Stimulated activated naive B cell treated with anti-CD40 and anti-IgM and Interleukin-4, amounts not matched to agents 10 μg/mL and 1 μg/mL and 100 μg/mL, for 72 hours (primary cell): ENCODE results near the gene PDE6C.

Experiments
- ATAC-seq, 2 donors: fragments of 150-1000 bp; cut with Tn5 transposase; replicated peaks; 2 replicates each; pipeline ENCODE4 v1.10.0; 2021; ENCODE audit warnings: moderate library complexity in 1 of 2
- DNase-seq: peaks from one replicate; pipeline ENCODE4 v3.0.0; 2021
- H3K27ac Mint-ChIP-seq: one replicate; pipeline ENCODE4 v1.8.0; 2022; ENCODE audit warnings: mild to moderate bottlenecking, mixed read lengths
- H3K27me3 Mint-ChIP-seq, 2 donors: one replicate each; pipeline ENCODE4 v1.8.0; 2022; ENCODE audit warnings: mixed read lengths in 2 of 2
- H3K36me3 Mint-ChIP-seq, 2 donors: one replicate each; pipeline ENCODE4 v1.8.0; 2022; ENCODE audit warnings: mixed read lengths in 2 of 2, mild to moderate bottlenecking in 1 of 2
- H3K4me1 Mint-ChIP-seq, 2 donors: one replicate each; pipeline ENCODE4 v1.8.0; 2022; ENCODE audit warnings: mixed read lengths in 2 of 2, mild to moderate bottlenecking in 1 of 2
- H3K4me3 Mint-ChIP-seq, 2 donors: one replicate each; pipeline ENCODE4 v1.8.0; 2022; ENCODE audit warnings: mild to moderate bottlenecking in 2 of 2, mixed read lengths in 2 of 2, moderate library complexity in 1 of 2
- H3K9me3 Mint-ChIP-seq, 2 donors: one replicate each; pipeline ENCODE4 v1.8.0; 2022; ENCODE audit warnings: mixed read lengths in 2 of 2, mild to moderate bottlenecking in 1 of 2

The PDE6C gene

DNA sequence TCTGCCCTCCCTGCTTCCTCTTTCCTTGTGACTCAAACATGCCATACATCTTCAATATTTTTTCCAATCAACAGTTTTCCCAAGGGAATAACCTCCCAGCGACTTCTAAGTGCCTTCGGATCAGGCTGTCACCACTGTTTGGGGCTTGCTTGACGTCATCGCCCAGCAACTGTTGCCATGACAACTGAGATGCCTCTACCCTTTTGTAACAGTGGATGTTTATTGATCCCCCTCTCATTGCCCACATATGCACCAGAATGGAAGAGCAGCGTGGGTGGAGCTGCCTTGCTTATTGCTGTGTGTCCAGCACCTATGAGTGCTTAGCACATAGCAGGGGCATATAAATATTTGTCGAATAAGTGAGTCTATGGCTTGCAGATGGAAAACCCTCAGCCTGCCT lies 31.5 kb upstream of the PDE6C start:
- peaks cover 9% of the 10 kb centered on the region in 2 donors for H3K9me3 Mint-ChIP-seq
- H3K36me3 Mint-ChIP-seq: peaks cover 0 to 5% of the 10 kb centered on the region in 2 donors
- peaks cover 21 to 26% of the 10 kb centered on the region in 2 donors for H3K27me3 Mint-ChIP-seq
- H3K4me1 Mint-ChIP-seq: no peaks in the 10 kb centered on the region
- DNase-seq: no peak
- H3K27ac Mint-ChIP-seq: no peak overlapping the region
- no peak overlapping the region for H3K4me3 Mint-ChIP-seq
- ATAC-seq: no peak

DNA sequence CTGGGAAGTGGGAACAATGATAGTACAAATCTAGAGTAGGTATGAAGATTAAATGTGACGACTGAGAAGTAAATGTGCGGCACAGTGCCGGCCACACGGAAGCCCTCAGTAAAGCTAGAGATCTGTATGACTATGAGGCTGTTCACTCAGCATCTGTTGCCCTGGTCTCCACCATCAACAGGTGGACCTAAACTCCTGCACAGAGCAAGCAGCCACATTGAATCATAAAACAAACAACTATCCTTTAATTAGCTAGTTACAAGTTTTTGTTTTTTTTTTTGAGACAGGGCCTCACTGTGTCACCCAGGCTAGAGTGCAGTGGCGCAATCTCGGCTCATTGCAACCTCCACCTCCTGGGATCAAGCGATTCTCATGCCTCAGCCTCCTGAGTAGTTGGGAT lies 27.9 kb upstream of the PDE6C start:
- no peak overlapping the region for H3K4me3 Mint-ChIP-seq
- H3K9me3 Mint-ChIP-seq: peaks cover 5 to 6% of the 10 kb centered on the region in 2 donors
- no peak for ATAC-seq
- H3K36me3 Mint-ChIP-seq: peaks cover 0 to 5% of the 10 kb centered on the region in 2 donors
- DNase-seq: no peak
- no peaks in the 10 kb centered on the region for H3K4me1 Mint-ChIP-seq
- no peak overlapping the region for H3K27ac Mint-ChIP-seq
- H3K27me3 Mint-ChIP-seq: peaks cover 26% of the 10 kb centered on the region in 2 donors

DNA sequence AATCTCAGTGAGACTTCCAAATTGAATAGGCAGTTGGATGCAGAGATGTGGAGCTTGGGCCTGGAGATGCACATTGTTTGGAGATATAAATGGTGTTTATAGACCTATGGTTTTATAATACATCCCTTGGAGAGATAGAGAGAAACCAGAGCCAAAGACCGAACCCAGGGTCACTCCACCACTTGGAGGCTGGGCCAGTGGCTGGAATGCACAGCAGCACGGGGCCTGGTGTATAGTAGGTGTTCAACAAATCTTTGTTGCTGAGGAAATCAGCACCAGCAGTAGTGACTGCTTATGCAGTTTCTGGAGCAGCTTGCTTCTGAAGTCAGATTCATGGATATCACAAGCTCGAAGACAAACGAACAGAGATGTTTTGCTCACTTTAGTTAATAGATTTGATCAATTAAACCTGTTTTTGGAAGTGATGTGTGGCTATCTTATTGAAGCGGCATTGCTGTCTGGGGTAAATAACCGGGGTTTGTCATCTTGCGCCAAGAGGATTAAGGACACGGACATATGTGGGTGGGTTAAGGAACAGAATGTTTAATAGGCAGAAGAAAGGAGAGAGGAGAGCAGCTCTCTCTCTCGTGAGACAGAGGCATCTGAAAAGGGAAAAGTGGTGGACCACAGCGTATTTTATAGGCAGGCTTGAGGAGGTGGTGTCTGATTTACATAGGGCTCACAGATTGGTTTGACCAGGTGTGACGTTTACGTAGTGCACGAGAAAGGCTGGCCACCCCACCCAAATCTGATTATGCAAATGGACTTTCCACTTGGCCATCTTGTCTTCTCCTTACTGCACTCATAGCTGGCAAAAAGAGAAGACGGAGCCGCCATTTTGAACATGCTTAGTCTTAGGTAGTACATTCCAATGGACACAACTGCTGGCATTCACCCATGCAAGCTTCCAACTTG lies 22.4 kb upstream of the PDE6C start:
- Mint-ChIP-seq H3K27ac (no peak overlapping the region), H3K27me3 (peaks cover 19 to 28% of the 10 kb centered on the region in 2 donors), H3K4me1 (no peaks in the 10 kb centered on the region), H3K4me3 (no peak overlapping the region), H3K9me3 (no peaks in the 10 kb centered on the region), H3K36me3 (no peaks in the 10 kb centered on the region)
- ATAC-seq (no peak), DNase-seq (no peak)

DNA sequence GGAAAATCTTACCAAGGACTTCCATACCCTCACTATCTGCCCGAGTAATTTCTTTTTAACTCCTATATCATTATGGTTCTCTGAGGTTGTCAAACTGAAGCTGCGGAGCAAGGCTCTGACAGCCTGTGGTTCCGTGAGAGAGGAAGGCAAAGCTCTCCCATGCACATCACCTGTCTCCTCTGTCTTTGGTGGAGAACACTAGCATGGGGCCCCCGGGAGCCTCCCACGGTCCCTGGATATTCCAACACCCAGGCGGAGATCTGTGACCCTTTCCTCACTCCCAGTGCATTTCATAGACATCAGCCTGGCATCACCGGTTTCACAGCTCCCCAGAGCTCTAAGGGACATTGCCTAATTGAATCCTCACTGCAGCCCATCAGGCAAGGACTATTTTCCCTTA lies 21.7 kb upstream of the PDE6C start:
- Mint-ChIP-seq H3K9me3 (no peaks in the 10 kb centered on the region), H3K36me3 (no peaks in the 10 kb centered on the region), H3K27ac (no peak overlapping the region), H3K4me1 (no peaks in the 10 kb centered on the region), H3K27me3 (peaks cover 19 to 35% of the 10 kb centered on the region in 2 donors), H3K4me3 (no peak overlapping the region)
- ATAC-seq (no peak), DNase-seq (no peak)

DNA sequence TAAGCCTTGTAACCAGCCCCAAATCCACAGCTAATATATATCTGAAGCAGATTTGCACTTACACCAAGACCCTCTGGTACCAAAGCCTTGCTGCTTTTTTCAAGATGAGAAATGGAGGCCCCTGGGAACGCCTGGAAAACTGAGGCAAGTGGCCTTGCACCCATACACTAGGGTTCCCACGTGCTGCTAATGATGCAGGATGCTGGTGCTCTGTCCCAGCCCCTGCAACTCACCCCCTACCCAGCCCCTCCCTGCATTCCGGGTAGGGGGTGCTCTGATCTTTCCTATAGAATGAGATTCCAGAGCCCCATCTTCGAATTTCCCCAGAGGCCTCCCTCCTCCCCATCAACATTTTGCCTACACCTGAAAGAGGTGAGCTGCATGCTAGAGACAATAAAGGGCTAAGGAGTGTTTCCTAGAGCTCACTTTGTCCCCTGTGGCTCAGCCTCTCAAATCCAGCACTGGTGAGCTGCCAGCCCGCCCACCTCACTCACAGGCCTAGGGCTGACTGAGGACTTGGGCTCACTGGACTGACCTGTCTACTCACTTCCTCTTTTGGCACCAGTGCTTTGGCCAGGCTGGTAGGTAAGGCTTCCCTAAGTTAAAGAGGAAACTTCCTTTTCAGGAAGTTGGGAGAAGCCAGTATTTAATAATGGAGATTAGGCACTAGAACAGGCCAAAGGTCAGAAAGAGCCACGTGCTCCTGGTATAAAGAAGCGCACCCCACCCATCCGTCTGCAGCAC lies 21.1 kb upstream of the PDE6C start:
- DNase-seq: no peak
- Mint-ChIP-seq H3K4me1 (no peaks in the 10 kb centered on the region), H3K36me3 (no peaks in the 10 kb centered on the region), H3K4me3 (no peak overlapping the region), H3K27me3 (peaks cover 19 to 30% of the 10 kb centered on the region in 2 donors), H3K27ac (no peak overlapping the region), H3K9me3 (no peaks in the 10 kb centered on the region)
- peak; percentile 33 to 34 for ATAC-seq

DNA sequence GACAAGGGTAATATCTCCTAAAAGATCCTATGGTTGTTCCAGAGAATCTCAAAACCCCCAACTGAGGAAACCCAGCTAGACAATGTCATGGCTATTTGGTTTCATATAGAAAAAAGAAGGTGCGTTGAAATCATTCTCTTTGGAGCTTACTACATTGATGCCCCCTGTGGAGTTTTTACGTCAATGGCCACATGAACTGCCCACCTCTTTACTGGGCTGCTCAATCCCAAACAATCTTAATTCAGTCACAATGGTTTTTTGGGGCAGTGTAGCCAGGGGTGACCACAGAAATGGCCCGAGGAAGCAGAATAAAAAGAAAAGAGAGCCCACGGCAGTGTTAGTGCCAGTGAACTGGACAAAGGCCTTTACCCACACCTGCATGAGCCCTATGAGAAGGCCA lies 19.1 kb upstream of the PDE6C start:
- ATAC-seq (no peak), DNase-seq (no peak)
- H3K27me3 Mint-ChIP-seq: peaks cover 15 to 40% of the 10 kb centered on the region in 2 donors
- H3K4me1 Mint-ChIP-seq: no peaks in the 10 kb centered on the region
- H3K4me3 Mint-ChIP-seq: no peak overlapping the region
- H3K27ac Mint-ChIP-seq: no peak overlapping the region
- no peaks in the 10 kb centered on the region for H3K36me3 Mint-ChIP-seq
- no peaks in the 10 kb centered on the region for H3K9me3 Mint-ChIP-seq

DNA sequence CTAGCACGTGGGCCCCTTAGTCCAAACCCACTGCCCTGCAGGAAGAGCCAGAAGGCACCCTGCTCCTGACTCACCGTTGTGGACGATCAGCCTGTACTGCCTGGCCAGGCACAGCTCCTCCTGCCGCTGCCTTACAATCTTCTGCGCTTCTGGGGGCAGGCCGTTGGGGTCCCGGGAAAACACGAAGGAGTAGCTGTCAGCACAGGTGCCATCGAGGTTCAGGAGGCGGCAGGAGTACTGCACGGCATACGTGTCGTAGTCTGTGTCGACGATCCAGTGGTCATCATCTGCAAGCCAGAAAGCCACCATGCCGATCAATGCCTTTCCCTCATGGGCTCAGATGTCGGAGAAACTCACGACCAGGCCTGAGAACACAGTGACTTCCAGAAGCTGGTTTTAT lies 18.6 kb upstream of the PDE6C start:
- no peak overlapping the region for H3K4me3 Mint-ChIP-seq
- ATAC-seq (no peak), DNase-seq (no peak)
- no peaks in the 10 kb centered on the region for H3K36me3 Mint-ChIP-seq
- no peaks in the 10 kb centered on the region for H3K9me3 Mint-ChIP-seq
- H3K27me3 Mint-ChIP-seq: peaks cover 13 to 39% of the 10 kb centered on the region in 2 donors
- no peak overlapping the region for H3K27ac Mint-ChIP-seq
- no peaks in the 10 kb centered on the region for H3K4me1 Mint-ChIP-seq

DNA sequence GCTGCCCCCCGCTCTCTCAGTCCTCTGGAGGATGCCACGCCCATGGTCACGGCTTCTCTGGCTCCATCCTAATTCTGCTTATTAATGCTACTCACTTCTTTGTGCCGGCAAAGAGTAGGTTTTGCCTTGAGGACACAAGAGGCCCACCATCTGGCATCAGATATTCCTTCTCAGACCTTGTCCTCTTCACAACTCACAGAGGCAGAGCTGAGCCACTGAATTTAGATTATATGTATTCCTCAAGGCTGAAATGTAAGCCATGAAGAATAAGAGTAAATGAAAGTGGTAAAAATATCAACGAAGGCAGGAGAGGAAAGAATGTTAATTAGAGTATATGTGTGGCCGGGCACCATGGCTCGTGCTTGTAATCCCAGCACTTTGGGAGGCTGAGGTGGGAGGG lies 17.8 kb upstream of the PDE6C start:
- Mint-ChIP-seq H3K36me3 (no peaks in the 10 kb centered on the region), H3K4me1 (no peaks in the 10 kb centered on the region), H3K9me3 (no peaks in the 10 kb centered on the region), H3K4me3 (no peak overlapping the region), H3K27me3 (peaks cover 9 to 36% of the 10 kb centered on the region in 2 donors), H3K27ac (no peak overlapping the region)
- DNase-seq: no peak
- ATAC-seq: no peak

DNA sequence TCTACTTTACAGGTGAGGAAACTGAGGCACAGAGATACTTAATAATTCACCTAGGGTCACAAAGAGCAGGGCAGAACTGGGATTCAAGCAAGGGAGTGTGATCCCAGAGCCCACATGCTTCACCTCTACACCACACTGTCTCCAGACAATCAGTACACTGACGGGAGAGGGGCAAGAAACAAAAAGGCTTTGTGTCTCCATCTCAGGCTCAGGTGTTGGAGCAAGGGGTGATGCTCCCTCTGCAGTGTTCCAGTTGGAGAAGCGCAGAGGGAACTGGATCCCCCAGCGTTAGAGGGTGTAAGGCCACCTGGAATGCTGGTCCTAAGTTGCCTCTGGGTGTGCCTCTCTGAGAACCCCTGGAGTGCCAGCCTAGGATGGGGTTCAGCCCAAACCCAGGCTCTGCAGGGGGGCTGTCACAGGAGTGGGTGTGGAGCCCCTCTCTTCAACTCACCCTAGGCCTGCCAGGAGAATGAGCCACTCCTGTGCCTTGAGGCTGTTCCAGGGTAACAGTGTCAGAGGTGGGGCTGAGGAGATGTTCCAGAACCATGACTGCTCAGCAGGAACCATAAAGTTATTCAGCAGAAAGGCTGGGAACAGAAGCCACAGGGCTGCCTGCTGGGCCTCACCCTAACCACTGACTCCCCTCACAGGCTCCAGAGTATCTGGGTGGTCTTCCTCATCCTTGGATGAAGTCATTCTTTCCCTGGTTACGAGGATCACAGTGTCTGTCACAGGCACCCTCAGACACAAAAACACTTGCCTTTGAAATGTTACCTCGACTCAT lies 16.8 kb upstream of the PDE6C start:
- Mint-ChIP-seq H3K9me3 (no peaks in the 10 kb centered on the region), H3K4me1 (no peaks in the 10 kb centered on the region), H3K36me3 (no peaks in the 10 kb centered on the region), H3K27ac (no peak overlapping the region), H3K4me3 (no peak overlapping the region), H3K27me3 (peaks cover 18 to 47% of the 10 kb centered on the region in 2 donors)
- DNase-seq (no peak), ATAC-seq (no peak)

DNA sequence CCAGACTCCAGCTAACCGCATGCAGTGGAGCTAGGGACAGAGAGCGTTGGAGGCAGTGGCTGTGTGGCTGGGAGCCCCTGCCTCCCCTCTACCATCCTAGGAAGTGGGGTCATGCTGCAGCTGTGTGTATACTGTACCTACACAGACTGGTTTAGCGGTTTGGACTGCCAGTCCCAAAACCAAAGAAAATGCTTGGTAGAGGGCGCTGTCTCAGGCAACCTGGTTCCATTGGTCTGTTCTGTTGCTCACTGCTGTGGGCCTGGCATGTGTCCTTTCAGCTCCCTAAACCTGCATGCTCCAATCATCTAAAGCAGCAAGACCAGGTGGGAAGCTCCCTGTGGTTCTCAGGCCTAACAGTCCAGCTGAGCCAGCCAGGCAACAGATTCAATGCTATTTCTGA lies 15.8 kb upstream of the PDE6C start:
- Mint-ChIP-seq H3K9me3 (no peaks in the 10 kb centered on the region), H3K36me3 (no peaks in the 10 kb centered on the region), H3K4me3 (no peak overlapping the region), H3K27ac (no peak overlapping the region), H3K4me1 (no peaks in the 10 kb centered on the region), H3K27me3 (peaks cover 15 to 46% of the 10 kb centered on the region in 2 donors)
- ATAC-seq: no peak
- DNase-seq: no peak

DNA sequence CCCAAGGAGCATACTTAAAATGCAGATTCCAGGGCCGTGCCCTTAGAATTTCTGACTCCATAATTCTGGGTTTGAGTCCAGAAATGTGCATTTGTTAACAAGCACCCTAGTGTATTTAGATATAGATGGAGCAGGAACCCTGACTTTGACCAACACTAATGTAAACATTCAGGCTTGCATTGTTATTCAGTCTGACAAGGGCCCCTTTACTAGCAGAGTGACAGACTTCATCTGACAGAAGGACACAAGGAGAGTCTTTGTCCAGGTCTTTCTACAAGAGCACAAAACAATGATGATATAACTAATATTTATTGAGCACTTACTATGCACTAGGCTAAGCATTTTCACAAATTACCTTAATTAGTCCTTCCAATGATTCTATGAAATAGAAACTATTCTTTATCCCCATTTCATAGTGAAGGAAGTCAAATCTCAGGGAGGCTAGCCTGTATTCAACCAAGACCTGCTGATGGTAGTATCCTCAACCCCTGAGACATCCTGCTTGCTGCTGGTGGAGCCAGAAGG lies 15.2 kb upstream of the PDE6C start:
- H3K27ac Mint-ChIP-seq: no peak overlapping the region
- H3K4me1 Mint-ChIP-seq: no peaks in the 10 kb centered on the region
- H3K9me3 Mint-ChIP-seq: no peaks in the 10 kb centered on the region

DNA sequence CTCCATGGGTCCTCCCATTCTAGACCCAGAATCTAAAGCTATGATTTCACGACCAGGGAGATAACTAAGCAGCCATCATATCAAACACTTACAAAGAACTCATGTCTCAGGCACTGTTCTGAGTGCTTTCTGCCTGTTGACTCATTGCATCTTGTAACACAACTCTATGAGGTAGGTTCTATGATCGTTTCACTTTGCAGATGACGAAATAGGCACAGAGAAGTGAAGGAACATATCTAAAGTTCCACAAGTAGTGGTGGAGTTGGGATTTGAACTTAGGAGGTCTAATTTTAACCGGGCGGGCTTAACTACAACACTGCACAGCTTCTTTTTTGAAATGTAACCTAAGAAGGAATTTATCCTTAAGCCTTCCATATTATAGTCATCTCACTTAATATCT lies 14.2 kb upstream of the PDE6C start:
- Mint-ChIP-seq H3K4me3 (no peak overlapping the region), H3K9me3 (no peaks in the 10 kb centered on the region), H3K36me3 (peaks cover 0 to 2% of the 10 kb centered on the region in 2 donors), H3K27ac (no peak overlapping the region), H3K27me3 (peaks cover 24 to 59% of the 10 kb centered on the region in 2 donors), H3K4me1 (no peaks in the 10 kb centered on the region)
- ATAC-seq (no peak), DNase-seq (no peak)

More for the DNA sequence above, 15.2 kb upstream of the PDE6C start:
- ATAC-seq (no peak), DNase-seq (no peak)
- Mint-ChIP-seq H3K4me3 (no peak overlapping the region), H3K27me3 (peaks cover 18 to 49% of the 10 kb centered on the region in 2 donors), H3K36me3 (peaks cover 0 to 2% of the 10 kb centered on the region in 2 donors)

DNA sequence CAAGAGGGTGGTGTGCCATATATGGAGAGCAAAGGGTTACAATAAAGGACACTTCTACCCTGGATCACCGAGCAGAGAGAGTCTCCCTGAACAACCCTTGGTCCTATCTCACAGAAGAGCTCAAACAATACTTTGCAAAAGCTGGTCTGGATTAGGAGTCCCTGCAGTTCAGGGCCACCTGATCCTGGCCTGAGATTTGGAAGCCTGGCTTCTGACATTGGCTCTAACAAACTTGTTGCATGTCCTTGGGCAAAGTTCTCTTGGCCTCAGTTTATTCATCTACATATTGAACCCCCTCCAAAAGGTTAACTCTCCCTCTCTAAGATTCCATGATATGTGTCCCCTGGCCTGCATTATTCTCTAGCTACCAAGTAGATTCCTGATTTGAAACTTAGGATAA lies 13.0 kb upstream of the PDE6C start:
- no peak for ATAC-seq
- Mint-ChIP-seq H3K27ac (no peak overlapping the region), H3K4me1 (no peaks in the 10 kb centered on the region), H3K4me3 (no peak overlapping the region), H3K9me3 (no peaks in the 10 kb centered on the region), H3K36me3 (peaks cover 0 to 2% of the 10 kb centered on the region in 2 donors), H3K27me3 (peaks cover 29 to 67% of the 10 kb centered on the region in 2 donors)
- DNase-seq: no peak

DNA sequence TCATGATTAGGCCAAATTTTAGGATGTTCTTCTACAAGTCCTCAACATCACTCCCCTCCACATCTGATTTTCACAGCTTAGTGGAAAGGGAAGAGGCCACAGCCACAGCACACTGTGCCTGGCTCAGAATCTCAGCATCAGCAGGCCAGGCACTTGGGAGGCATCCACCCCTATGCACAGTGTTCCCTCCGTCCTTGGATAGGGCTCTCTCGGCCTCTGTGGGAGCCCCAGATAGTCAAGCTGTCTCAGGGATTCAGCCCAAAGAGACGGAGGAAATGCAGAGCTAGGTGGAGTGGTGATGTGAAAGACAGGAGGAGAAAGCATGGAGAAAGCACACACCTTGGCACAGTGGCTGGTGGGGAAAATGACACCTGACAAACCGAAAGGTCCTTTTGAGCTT lies 12.6 kb upstream of the PDE6C start:
- DNase-seq: no peak
- ATAC-seq: no peak
- Mint-ChIP-seq H3K27me3 (peaks cover 29 to 64% of the 10 kb centered on the region in 2 donors), H3K36me3 (peaks cover 0 to 2% of the 10 kb centered on the region in 2 donors), H3K27ac (no peak overlapping the region), H3K4me3 (peak overlapping the region in 1 of 2 donors; percentile 34), H3K4me1 (no peaks in the 10 kb centered on the region), H3K9me3 (no peaks in the 10 kb centered on the region)
